HG02884 (cell line): ENCODE results near the gene AGPAT3.
"Not testable (repeated sequence)": the region's sequence is repeated elsewhere in the genome, so short reads cannot be mapped to it uniquely, and the experiment has no call there.

Experiments used
- ATAC-seq: cut with Tn5 transposase; IDR thresholded peaks from one replicate; pipeline ENCODE4 v1.9.1; 2021; ENCODE audit warnings: mild to moderate bottlenecking, moderate library complexity; ENCODE audit not compliant: unreplicated experiment

The AGPAT3 gene

GRCh38 chr21:43834146-43834905 is 30.7 kb upstream of the AGPAT3 start:
- ATAC-seq, result no peak

DNA sequence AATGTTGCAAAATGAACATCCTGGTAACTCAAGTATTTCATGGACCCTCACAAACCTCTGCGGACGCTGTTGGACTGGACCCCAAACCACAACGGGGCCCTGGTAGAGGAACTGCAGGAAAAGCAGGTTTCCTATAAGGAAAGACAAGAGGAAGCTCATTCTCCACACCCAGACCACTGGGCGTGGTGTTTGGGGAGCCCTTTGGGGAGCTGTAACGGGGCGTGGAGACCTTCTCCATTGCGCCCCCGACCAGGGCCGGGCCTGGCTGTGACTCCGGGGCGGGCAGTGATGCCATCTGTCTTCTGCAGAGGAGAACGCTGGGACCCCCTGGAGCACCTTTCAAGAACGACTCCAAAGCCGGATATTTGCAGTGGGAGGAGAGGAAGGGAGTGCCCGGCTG is 30.0 kb upstream of the AGPAT3 start:
- no peak for ATAC-seq

DNA sequence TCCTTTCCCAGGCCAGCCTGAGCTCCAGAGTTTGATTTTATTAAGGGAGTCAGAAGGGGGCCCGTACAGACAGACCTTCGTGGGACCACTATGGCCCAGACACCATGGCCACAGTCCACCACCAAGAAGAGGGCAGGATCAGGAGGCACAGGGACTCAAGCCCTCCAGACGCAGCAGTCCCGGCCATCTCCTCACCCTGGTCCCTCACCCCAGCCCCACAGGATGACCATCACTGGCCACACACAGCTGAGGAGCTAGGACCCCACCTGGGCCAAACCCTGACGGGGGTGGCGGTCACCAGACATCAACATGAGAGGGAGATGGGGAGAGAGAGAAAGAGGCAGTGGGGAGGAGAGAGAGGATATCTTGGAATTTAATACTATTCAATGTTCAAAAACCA is 29.2 kb upstream of the AGPAT3 start:
- no peak for ATAC-seq

DNA sequence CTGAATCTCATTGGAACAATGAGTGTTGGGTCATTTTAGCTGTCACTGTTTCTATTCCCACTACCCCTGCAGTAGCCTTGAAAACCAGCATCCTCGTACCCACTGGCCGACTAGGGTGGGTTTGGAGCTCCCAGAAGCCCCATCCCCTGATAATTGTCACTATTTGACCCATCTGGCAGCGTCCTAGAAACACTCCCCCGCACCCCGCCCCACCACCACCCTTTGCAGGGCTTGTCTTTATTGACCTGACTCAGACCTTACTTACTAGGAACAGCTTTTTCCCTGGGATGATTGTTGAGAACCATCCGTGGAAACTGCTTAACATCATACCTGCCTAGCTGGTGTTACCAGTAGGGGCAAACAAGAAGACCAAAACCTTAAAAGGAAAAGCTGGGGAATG is 28.4 kb upstream of the AGPAT3 start:
- ATAC-seq, result no peak

DNA sequence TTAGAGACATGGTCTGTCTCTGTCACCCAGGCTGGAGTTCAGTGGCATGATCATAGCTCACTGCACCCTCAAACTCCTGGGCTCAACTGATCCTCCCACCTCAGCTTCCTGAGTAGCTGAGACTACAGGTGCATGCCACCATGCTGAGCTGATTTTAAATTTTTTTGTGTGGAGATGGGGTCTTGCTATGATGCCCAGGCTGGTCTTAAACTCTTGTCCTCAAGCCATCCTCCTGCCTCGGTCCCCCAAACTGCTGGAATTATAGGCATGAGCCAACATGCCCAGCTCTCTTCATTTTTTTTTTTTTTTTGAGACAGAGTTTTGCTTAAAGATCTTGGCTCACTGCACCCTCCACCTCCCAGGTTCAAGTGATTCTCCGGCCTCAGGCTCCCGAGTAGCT is 24.8 kb upstream of the AGPAT3 start:
- no peak for ATAC-seq

DNA sequence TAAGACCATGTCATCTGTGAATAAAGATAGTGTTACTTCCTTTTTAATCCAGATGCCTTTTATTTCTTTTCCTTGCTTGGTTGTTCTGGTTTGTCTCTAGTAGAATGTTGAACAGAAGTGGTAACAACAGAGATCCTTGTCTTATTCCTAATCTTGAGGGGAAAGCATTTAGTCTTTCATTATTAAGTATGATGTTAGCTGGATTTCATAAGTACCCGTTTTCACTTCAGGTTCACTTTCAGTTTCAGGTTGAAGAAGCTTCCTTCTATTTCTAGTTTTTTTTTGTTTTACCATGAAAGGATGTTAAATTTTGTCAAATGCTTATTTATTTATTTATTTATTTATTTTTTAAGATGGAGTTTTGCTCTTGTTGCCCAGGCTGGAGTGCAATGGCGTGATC is 22.3 kb upstream of the AGPAT3 start:
- no peak for ATAC-seq

DNA sequence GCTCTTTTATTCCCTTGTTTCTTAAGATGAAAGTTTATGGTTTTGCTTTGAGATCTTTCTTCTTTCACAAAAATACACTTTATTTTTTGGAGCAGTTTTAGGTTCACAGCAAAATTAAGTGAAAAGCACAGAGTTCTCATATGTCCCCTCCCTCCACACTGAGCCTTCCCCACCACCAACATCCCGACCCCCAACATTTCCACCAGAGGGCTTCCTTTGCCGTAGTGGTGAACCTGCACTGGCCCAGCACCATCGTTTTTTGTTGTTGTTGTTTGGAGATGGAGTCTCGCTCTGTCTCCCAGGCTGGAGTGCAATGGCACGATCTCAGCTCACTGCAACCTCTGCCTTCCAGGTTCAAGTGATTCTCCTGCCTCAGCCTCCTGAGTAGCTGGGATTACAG is 20.1 kb upstream of the AGPAT3 start:
- ATAC-seq, result not testable (repeated sequence)

DNA sequence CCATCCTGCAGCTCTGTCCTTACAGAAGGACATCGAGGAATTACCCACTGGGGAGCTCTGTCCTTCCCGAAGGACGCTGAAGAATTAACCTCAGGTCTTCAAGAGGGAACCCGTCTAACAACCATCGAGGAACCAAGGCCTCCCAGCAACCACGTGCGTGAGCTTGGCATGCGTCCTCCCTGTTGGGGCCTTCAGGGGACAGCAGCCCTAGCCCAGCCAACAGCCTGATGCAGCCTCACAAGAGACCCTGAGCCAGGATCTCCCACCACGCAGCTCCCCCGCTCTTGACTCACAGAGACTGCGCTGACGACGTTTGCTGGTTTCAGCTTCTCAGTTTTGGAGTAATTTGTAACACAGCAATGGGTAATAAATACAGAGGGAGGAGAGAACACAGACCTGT is 19.6 kb upstream of the AGPAT3 start:
- ATAC-seq, result no peak

DNA sequence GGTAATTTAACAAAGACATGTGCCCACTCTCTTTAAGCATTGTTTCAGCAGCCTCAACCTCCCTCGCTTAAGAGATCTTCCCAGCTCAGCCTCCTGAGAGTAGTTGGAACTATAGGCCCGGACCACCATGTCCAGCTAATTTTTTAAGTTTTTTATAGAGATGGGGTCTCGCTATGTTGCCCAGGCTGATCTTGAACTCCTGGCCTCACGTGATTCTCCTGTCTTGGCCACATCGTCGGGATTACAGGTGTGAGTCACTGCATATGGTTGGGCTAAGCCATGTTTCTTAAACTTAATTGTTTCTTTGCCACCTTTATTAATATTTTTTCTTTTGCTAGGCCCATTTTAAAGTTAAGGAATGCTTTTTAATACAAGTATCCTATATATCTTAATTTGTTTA is 18.6 kb upstream of the AGPAT3 start:
- no peak for ATAC-seq

- no peak for ATAC-seq
Measured at GRCh38 chr21:43847301-43847700, 17.7 kb upstream of the AGPAT3 start.

DNA sequence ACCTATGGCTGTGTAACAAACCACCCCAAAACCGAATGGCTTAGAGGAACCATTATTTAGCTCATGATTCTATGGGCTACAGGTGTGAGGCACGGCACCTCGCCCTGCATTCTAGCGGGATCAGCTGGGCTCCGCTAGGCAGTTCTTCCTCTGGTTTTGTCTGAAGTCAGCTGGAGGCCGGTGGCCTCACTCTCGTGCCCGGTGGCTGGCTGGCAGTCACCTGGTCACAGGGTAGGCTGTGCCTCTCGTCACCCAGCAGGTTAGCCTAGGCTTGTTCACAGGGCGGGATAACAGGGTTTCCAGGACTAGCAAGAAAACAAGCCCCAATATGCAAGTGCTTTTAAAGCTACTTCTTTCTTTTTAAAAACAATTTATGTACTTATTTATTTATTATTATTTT is 16.3 kb upstream of the AGPAT3 start:
- ATAC-seq, result no peak

- ATAC-seq, result no peak
Measured at GRCh38 chr21:43849532-43850299, 15.3 kb upstream of the AGPAT3 start.

DNA sequence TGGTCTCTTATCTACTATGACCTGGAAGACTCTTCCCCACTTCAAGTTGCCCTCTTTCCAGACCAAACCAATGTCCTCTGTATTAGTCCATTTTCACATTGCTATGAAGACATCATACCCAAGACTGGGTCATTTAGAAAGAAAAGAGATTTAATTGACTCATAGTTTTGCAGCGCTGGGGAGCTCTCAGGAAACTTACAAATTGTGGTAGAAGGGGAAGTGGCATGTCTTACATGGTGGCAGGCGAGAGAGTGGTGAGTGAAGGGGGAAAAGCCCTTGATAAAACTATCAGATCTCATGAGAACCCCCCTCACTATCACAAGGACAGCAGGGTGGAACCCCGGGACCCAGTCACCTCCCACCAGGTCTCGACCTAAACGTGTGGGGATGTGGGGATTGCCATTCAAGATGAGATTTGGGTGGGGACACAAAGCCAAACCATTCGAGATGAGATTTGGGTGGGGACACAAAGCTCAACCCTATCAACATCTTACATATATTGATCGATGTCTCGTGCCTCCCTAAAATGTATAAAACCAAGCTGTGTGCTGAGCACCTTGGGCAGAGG is 14.2 kb upstream of the AGPAT3 start:
- ATAC-seq, result no peak

- no peak for ATAC-seq
Measured at GRCh38 chr21:43851593-43851992, 13.4 kb upstream of the AGPAT3 start.

- no peak for ATAC-seq
Measured at GRCh38 chr21:43853851-43854772, 10.9 kb upstream of the AGPAT3 start.

DNA sequence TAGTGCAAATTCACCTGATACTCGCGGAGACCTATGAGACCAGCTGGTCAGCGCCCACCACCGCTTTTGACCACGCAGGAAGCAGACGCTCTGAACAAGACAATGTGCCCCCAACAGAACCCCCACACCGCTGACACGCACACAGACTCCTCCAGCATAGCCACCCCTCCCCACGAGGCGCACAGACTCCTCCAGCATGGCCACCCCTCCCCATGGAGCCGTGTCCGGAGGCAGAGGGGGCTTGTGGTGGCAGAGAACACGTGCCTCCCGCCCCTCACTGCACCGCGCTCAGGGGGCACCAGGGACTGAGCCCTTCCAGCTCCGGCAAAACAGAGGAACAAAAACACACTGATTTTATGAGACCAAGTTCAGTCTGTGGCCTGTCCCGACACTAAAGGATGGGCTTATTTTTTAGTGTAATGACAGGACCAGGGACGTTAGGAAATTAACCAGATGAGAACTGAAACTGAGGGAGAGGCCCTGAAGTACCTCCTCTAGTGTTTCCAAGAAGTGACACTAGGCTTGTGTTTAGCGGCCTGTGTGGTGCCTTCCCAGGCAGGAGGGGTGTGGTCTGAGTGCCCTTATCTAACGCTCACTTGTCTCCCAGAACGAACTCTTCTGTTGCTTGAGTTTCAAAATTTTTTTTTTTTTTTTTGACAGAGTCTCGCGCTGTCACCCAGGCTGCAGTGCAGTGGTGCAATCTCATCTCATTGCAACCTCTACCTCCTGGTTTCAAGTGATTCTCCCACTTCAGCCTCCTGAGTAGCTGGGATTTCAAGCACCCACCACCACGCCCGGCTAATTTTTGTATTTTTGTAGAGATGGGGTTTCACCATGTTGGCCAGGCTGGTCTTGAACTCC is 10.0 kb upstream of the AGPAT3 start:
- ATAC-seq, result no peak

- ATAC-seq, result no peak
Measured at GRCh38 chr21:43855955-43856354, 9.1 kb upstream of the AGPAT3 start.

GRCh38 chr21:43858806-43859648 is 6.0 kb upstream of the AGPAT3 start:
- no peak for ATAC-seq

- no peak for ATAC-seq
Measured at GRCh38 chr21:43859747-43860214, 5.2 kb upstream of the AGPAT3 start.
